ENCODE measurements around the gene PAH. TPM values are rescaled to one million over a fixed set of nuclear protein-coding genes. Genes with fewer than 3 reads are reported as not detected.

PAH gene
- total RNA-seq, 2 experiments from 2014 or later, result not detected

- POLR2A ChIA-PET, result no interaction called here
- CTCF ChIA-PET, result no interaction called here
These were observed 13.6 kb downstream of the PAH start for GRCh38 chr12:102903337-102904007.

GRCh38 chr12:102902093-102902492 lies 15.0 kb downstream of the PAH start:
- ChIA-PET POLR2A (no interaction called here), CTCF (no interaction called here)

GRCh38 chr12:102900389-102900788 lies 16.7 kb downstream of the PAH start:
- ChIA-PET CTCF (no interaction called here), POLR2A (no interaction called here)

GRCh38 chr12:102896067-102896466 lies 21.0 kb downstream of the PAH start:
- ChIA-PET CTCF (no interaction called here), POLR2A (no interaction called here)

- ChIA-PET CTCF (no interaction called here), POLR2A (no interaction called here)
These were observed 25.3 kb downstream of the PAH start for GRCh38 chr12:102891756-102892155.

- ChIA-PET POLR2A (no interaction called here), CTCF (no interaction called here)
These were observed 28.5 kb downstream of the PAH start for GRCh38 chr12:102888511-102888910.

GRCh38 chr12:102885043-102885932 lies 31.8 kb downstream of the PAH start:
- ChIA-PET POLR2A (no interaction called here), CTCF (no interaction called here)

- POLR2A ChIA-PET, result no interaction called here
- CTCF ChIA-PET, result interaction anchor here (0.6 to 1.1 kb wide), 2 partner anchors 141 to 666 kb away, joined by 3 to 5 read pairs; no protein-coding TSS in a partner anchor
These were observed 33.7 kb downstream of the PAH start for GRCh38 chr12:102883204-102883799.

- CTCF ChIA-PET, result no interaction called here
- POLR2A ChIA-PET, result no interaction called here
These were observed 36.3 kb downstream of the PAH start for GRCh38 chr12:102880783-102881182.

- CTCF ChIA-PET, result interaction anchor here (0.6 kb wide), 1 partner anchor 102 kb away, joined by 5 read pairs; no protein-coding TSS in a partner anchor
- POLR2A ChIA-PET, result no interaction called here
These were observed 37.8 kb downstream of the PAH start for GRCh38 chr12:102879144-102879763.

- CTCF ChIA-PET, result no interaction called here
- POLR2A ChIA-PET, result no interaction called here
These were observed 40.2 kb downstream of the PAH start for GRCh38 chr12:102876883-102877282.

- CTCF ChIA-PET, result no interaction called here
- POLR2A ChIA-PET, result no interaction called here
These were observed 42.2 kb downstream of the PAH start for GRCh38 chr12:102874819-102875218.

GRCh38 chr12:102873077-102873476 lies 44.0 kb downstream of the PAH start:
- POLR2A ChIA-PET, result no interaction called here
- CTCF ChIA-PET, result no interaction called here

- ChIA-PET CTCF (no interaction called here), POLR2A (no interaction called here)
These were observed 46.0 kb downstream of the PAH start for GRCh38 chr12:102871014-102871413.

GRCh38 chr12:102869571-102869970 lies 47.5 kb downstream of the PAH start:
- ChIA-PET CTCF (no interaction called here), POLR2A (no interaction called here)

- CTCF ChIA-PET, result no interaction called here
- POLR2A ChIA-PET, result no interaction called here
These were observed 51.0 kb downstream of the PAH start for GRCh38 chr12:102865821-102866615.

GRCh38 chr12:102862486-102862885 lies 54.6 kb downstream of the PAH start:
- ChIA-PET POLR2A (no interaction called here), CTCF (no interaction called here)

GRCh38 chr12:102851246-102851645 lies 65.8 kb downstream of the PAH start:
- ChIA-PET POLR2A (no interaction called here), CTCF (no interaction called here)

GRCh38 chr12:102849722-102850447 lies 67.2 kb downstream of the PAH start:
- CTCF ChIA-PET, result no interaction called here
- POLR2A ChIA-PET, result no interaction called here
